HEK293 (cell line): ENCODE results near the gene ZNF718.

Source experiments
- CTCF ChIA-PET: fragments of 350-600 bp; formaldehyde crosslinking; extraction: SDS; loops from one replicate; lab custom pipeline; 2021; ENCODE audit warnings: antibody characterized with exemption; lab: Yijun Ruan, JAX
- POLR2A ChIA-PET: fragments of 300-600 bp; formaldehyde crosslinking; extraction: SDS; loops from one replicate; lab custom pipeline; 2020; ENCODE audit warnings: antibody characterized with exemption, inconsistent platforms; lab: Yijun Ruan, JAX
- H3K27ac ChIP-seq: fragments of 200-500 bp; sonication (Bioruptor generic); 2 replicates; pipeline ENCODE4 v1.5.1; 2014; ENCODE audit warnings: low read depth, low read length, control low read depth, inconsistent platforms; ENCODE audit errors: extremely low read depth
- H3K36me3 ChIP-seq, 2 experiments: fragments of 200-500 bp in 1 of 2; sonication (Bioruptor generic) in 1 of 2; 1 replicate in 1 of 2; 2 replicates in 1 of 2; pipeline ENCODE4 v1.5.1; 2014 to 2017; ENCODE audit warnings: inconsistent platforms in 2 of 2, low read length in 2 of 2; ENCODE audit not compliant: control insufficient read depth in 2 of 2, insufficient read depth in 1 of 2
- H3K4me1 ChIP-seq: fragments of 200-500 bp; sonication (Bioruptor generic); 2 replicates; pipeline ENCODE4 v1.5.1; 2014; ENCODE audit warnings: mild to moderate bottlenecking, low read length, inconsistent platforms; ENCODE audit not compliant: control insufficient read depth, insufficient read depth
- H3K4me3 ChIP-seq: 2 replicates; pipeline ENCODE4 v1.5.1; 2011; ENCODE audit warnings: low read depth, mild to moderate bottlenecking, control low read depth, low read length, moderate library complexity
- H3K9me3 ChIP-seq: fragments of 200-500 bp; sonication (Bioruptor generic); 2 replicates; pipeline ENCODE4 v1.5.1; 2014; ENCODE audit warnings: low read depth, low read length, inconsistent platforms; ENCODE audit not compliant: control insufficient read depth, insufficient read depth
- FEZF1 ChIP-seq: fragments of 450-650 bp; formaldehyde crosslinking; IDR thresholded peaks from 2 replicates; pipeline ENCODE4 v1.5.1; 2016; ENCODE audit warnings: missing biosample characterization, missing genetic modification characterization
- KLF8 ChIP-seq: fragments of 450-650 bp; formaldehyde crosslinking; IDR thresholded peaks from 2 replicates; pipeline ENCODE4 v1.5.1; 2016; ENCODE audit warnings: missing biosample characterization, missing genetic modification characterization
- MZF1 ChIP-seq: fragments of 450-650 bp; formaldehyde crosslinking; IDR thresholded peaks from 2 replicates; pipeline ENCODE4 v1.5.1; 2017; ENCODE audit warnings: missing biosample characterization, missing genetic modification characterization, borderline replicate concordance
- OSR2 ChIP-seq: fragments of 450-650 bp; formaldehyde crosslinking; IDR thresholded peaks from 2 replicates; pipeline ENCODE4 v1.5.1; 2016; ENCODE audit warnings: missing biosample characterization, missing genetic modification characterization
- PRDM10 ChIP-seq: fragments of 450-650 bp; formaldehyde crosslinking; IDR thresholded peaks from 2 replicates; pipeline ENCODE4 v1.5.1; 2016; ENCODE audit warnings: missing biosample characterization, missing genetic modification characterization
- SP3 ChIP-seq: fragments of 450-650 bp; formaldehyde crosslinking; IDR thresholded peaks from 2 replicates; pipeline ENCODE4 v1.5.1; 2016; ENCODE audit warnings: missing biosample characterization, missing genetic modification characterization
- ZBTB21 ChIP-seq: fragments of 450-650 bp; formaldehyde crosslinking; IDR thresholded peaks from 2 replicates; pipeline ENCODE4 v1.5.1; 2017; ENCODE audit warnings: missing biosample characterization, missing genetic modification characterization
- ZBTB8A ChIP-seq: fragments of 450-650 bp; formaldehyde crosslinking; IDR thresholded peaks from 2 replicates; pipeline ENCODE4 v1.5.1; 2016; ENCODE audit warnings: missing biosample characterization, missing genetic modification characterization
- ZEB2 ChIP-seq: fragments of 450-650 bp; formaldehyde crosslinking; IDR thresholded peaks from 2 replicates; pipeline ENCODE4 v1.5.1; 2016; ENCODE audit warnings: missing biosample characterization, missing genetic modification characterization
- ZFHX2 ChIP-seq: fragments of 450-650 bp; formaldehyde crosslinking; conservative IDR thresholded peaks from 2 replicates; pipeline ENCODE4 v1.5.1; 2016; ENCODE audit warnings: missing biosample characterization, missing genetic modification characterization
- ZFP3 ChIP-seq: fragments of 450-650 bp; formaldehyde crosslinking; IDR thresholded peaks from 2 replicates; pipeline ENCODE4 v1.5.1; 2016; ENCODE audit warnings: low read depth, missing biosample characterization, missing genetic modification characterization
- ZFP37 ChIP-seq: fragments of 450-650 bp; formaldehyde crosslinking; IDR thresholded peaks from 2 replicates; pipeline ENCODE4 v1.5.1; 2016; ENCODE audit warnings: missing biosample characterization, missing genetic modification characterization
- ZNF121 ChIP-seq: fragments of 450-650 bp; formaldehyde crosslinking; IDR thresholded peaks from 2 replicates; pipeline ENCODE4 v1.5.1; 2016; ENCODE audit warnings: missing biosample characterization, missing genetic modification characterization
- ZNF169 ChIP-seq: fragments of 450-650 bp; formaldehyde crosslinking; IDR thresholded peaks from 2 replicates; pipeline ENCODE4 v1.5.1; 2016; ENCODE audit warnings: missing biosample characterization, missing genetic modification characterization
- ZNF221 ChIP-seq: fragments of 450-650 bp; formaldehyde crosslinking; IDR thresholded peaks from 2 replicates; pipeline ENCODE4 v1.5.1; 2017; ENCODE audit warnings: missing biosample characterization, missing genetic modification characterization, borderline replicate concordance
- ZNF350 ChIP-seq: fragments of 450-650 bp; formaldehyde crosslinking; IDR thresholded peaks from 2 replicates; pipeline ENCODE4 v1.5.0; 2017; ENCODE audit warnings: missing biosample characterization, mild to moderate bottlenecking, missing genetic modification characterization
- ZNF354C ChIP-seq: fragments of 450-650 bp; formaldehyde crosslinking; IDR thresholded peaks from 2 replicates; pipeline ENCODE4 v1.5.1; 2016; ENCODE audit warnings: missing biosample characterization, missing genetic modification characterization, low read depth, borderline replicate concordance
- ZNF391 ChIP-seq: fragments of 450-650 bp; formaldehyde crosslinking; IDR thresholded peaks from 2 replicates; pipeline ENCODE4 v1.5.1; 2016; ENCODE audit warnings: low read depth, missing biosample characterization, missing genetic modification characterization, borderline replicate concordance
- ZNF555 ChIP-seq: fragments of 450-650 bp; formaldehyde crosslinking; conservative IDR thresholded peaks from 2 replicates; pipeline ENCODE4 v1.5.1; 2017; ENCODE audit warnings: missing biosample characterization, mild to moderate bottlenecking, missing genetic modification characterization, inconsistent platforms
- ZNF664 ChIP-seq: fragments of 450-650 bp; formaldehyde crosslinking; IDR thresholded peaks from 2 replicates; pipeline ENCODE4 v1.5.1; 2016; ENCODE audit warnings: missing biosample characterization, missing genetic modification characterization
- ZNF777 ChIP-seq: fragments of 450-650 bp; formaldehyde crosslinking; IDR thresholded peaks from 2 replicates; pipeline ENCODE4 v1.5.1; 2017; ENCODE audit warnings: missing biosample characterization, missing genetic modification characterization, borderline replicate concordance
- ZNF837 ChIP-seq: fragments of 450-650 bp; formaldehyde crosslinking; IDR thresholded peaks from 2 replicates; pipeline ENCODE4 v1.5.1; 2016; ENCODE audit warnings: missing biosample characterization, missing genetic modification characterization
- ZSCAN16 ChIP-seq: fragments of 450-650 bp; formaldehyde crosslinking; IDR thresholded peaks from 2 replicates; pipeline ENCODE4 v1.5.1; 2016; ENCODE audit warnings: missing biosample characterization, missing genetic modification characterization

ZNF718 gene

GRCh38 chr4:116499-116898 lies 7.8 kb upstream of the ZNF718 start:
- ChIA-PET POLR2A (interaction anchor here (1.3 kb wide), 1 partner anchor 8 kb away, joined by 3 read pairs; the partner anchor contains the start of gene ZNF718), CTCF (no interaction called here)
- Histone ChIP-seq H3K36me3 (no peaks in the 10 kb centered on the region), H3K4me3 (no peak overlapping the region), H3K4me1 (no peaks in the 10 kb centered on the region), H3K27ac (no peak overlapping the region), H3K9me3 (no peaks in the 10 kb centered on the region)
- TF ChIP-seq KLF8 (tag by site-specific recombination) = no peak
- TF ChIP-seq ZFHX2 = no peak
- no peak for TF ChIP-seq PRDM10
- no peak for TF ChIP-seq ZBTB8A (tag by site-specific recombination)
- no peak for TF ChIP-seq ZNF350 (tag by site-specific recombination)
- no peak for TF ChIP-seq ZNF391 (tag by site-specific recombination)
- TF ChIP-seq ZNF169 (tag by site-specific recombination) = no peak
- TF ChIP-seq ZNF837 (tag by site-specific recombination) = no peak
- no peak for TF ChIP-seq ZBTB21 (tag by site-specific recombination)
- no peak for TF ChIP-seq ZNF354C (tag by site-specific recombination)
- no peak for TF ChIP-seq MZF1
- TF ChIP-seq ZEB2 = no peak
- no peak for TF ChIP-seq OSR2 (tag by site-specific recombination)
- no peak for TF ChIP-seq ZNF221
- no peak for TF ChIP-seq ZFP3
- no peak for TF ChIP-seq ZNF664 (tag by site-specific recombination)
- no peak for TF ChIP-seq ZNF121 (tag by site-specific recombination)
- TF ChIP-seq ZNF777 (tag by site-specific recombination) = no peak
- TF ChIP-seq ZNF555 (tag by site-specific recombination) = no peak
- no peak for TF ChIP-seq ZSCAN16 (tag by site-specific recombination)

- Histone ChIP-seq H3K36me3 (peaks cover 0 to 5% of the 10 kb centered on the region in 2 experiments; a peak in 1 of 3 replicates), H3K4me1 (no peaks in the 10 kb centered on the region), H3K27ac (no peak overlapping the region), H3K9me3 (no peaks in the 10 kb centered on the region), H3K4me3 (no peak overlapping the region)
- TF ChIP-seq FEZF1 (tag by site-specific recombination) (no peak), ZFP37 (no peak), SP3 (tag by site-specific recombination) (no peak), KLF8 (tag by site-specific recombination) (no peak), ZNF221 (no peak)
- ChIA-PET POLR2A (no interaction called here), CTCF (no interaction called here)
Measured at GRCh38 chr4:120616-121015, 3.7 kb upstream of the ZNF718 start.
